WTC11 (cell line): ENCODE data around the gene VAMP2.

Source experiments
- CREM ChIP-seq: sonication (generic); formaldehyde crosslinking; IDR thresholded peaks from 2 replicates; pipeline ENCODE4 v1.8.1; 2022; ENCODE audit warnings: mild to moderate bottlenecking, missing genetic modification reagents, moderate library complexity
- CTCF ChIP-seq: fragments of 200-600 bp; IDR thresholded peaks from 2 replicates; pipeline ENCODE4 v1.8.0; 2022; ENCODE audit warnings: antibody characterized with exemption
- JUN ChIP-seq: sonication (generic); formaldehyde crosslinking; IDR thresholded peaks from 2 replicates; pipeline ENCODE4 v1.8.0; 2023; ENCODE audit warnings: mild to moderate bottlenecking, missing genetic modification reagents
- MXD4 ChIP-seq: fragments of 250-450 bp; sonication (Bioruptor Pico); IDR thresholded peaks from 2 replicates; pipeline ENCODE4 v1.8.0; 2021; ENCODE audit warnings: mild to moderate bottlenecking, moderate library complexity, borderline replicate concordance
- NFYB ChIP-seq: sonication (generic); formaldehyde crosslinking; conservative IDR thresholded peaks from 2 replicates; pipeline ENCODE4 v1.8.0; 2022; ENCODE audit warnings: low read depth, missing genetic modification reagents
- PREB ChIP-seq: sonication (generic); formaldehyde crosslinking; IDR thresholded peaks from 2 replicates; pipeline ENCODE4 v1.8.1; 2022; ENCODE audit warnings: mild to moderate bottlenecking, missing genetic modification reagents, moderate library complexity, borderline replicate concordance
- SMAD4 ChIP-seq: sonication (generic); formaldehyde crosslinking; IDR thresholded peaks from 2 replicates; pipeline ENCODE4 v1.8.0; 2022; ENCODE audit warnings: mild to moderate bottlenecking, missing genetic modification reagents
- TEAD4 ChIP-seq: sonication (generic); formaldehyde crosslinking; IDR thresholded peaks from 2 replicates; pipeline ENCODE4 v1.8.0; 2022; ENCODE audit warnings: mild to moderate bottlenecking, missing genetic modification reagents

GRCh38 chr17:8116776-8117175 lies 46.0 kb downstream of the VAMP2 start:
- no peak for TF ChIP-seq TEAD4
- no peak for TF ChIP-seq NFYB
- TF ChIP-seq CTCF: no peak
- TF ChIP-seq MXD4 (CRISPR knock-in tag): no peak
- no peak for TF ChIP-seq JUN (CRISPR knock-in tag)
- TF ChIP-seq SMAD4 (CRISPR knock-in tag): no peak
- TF ChIP-seq CREM (CRISPR knock-in tag): no peak
- no peak for TF ChIP-seq PREB
